ENCODE measurements around the gene FOXP1. TPM values are rescaled to one million over a fixed set of nuclear protein-coding genes. Genes with fewer than 3 reads are reported as not detected.

FOXP1 gene
- total RNA-seq, 4 donors from 2014 or later, result 49.8 to 157 (median 71.9) TPM

- Histone ChIP-seq H3K9me3 (no peaks in the 10 kb centered on the region), H3K36me3 (no peaks in the 10 kb centered on the region), H3K4me3 (no peak overlapping the region), H3K4me1 (peaks cover 7% of the 10 kb centered on the region), H3K27ac (no peak overlapping the region), H3K27me3 (no peaks in the 10 kb centered on the region)
- no peak for DNase-seq (ENCODE audit: low spot score in 2 of 2)
- WGBS, result 78% methylated on average over 2 of the region's 2 CpGs
- TF ChIP-seq CTCF (IDR thresholded peaks at IDR 0.05) (no peak), POLR2AphosphoS5 (IDR thresholded peaks at IDR 0.05) (no peak), POLR2A (IDR thresholded peaks at IDR 0.05) (no peak), EP300 (IDR thresholded peaks at IDR 0.05) (no peak)
Observed at GRCh38 chr3:71402911-71403310, 180.6 kb downstream of the FOXP1 start.

GRCh38 chr3:71402280-71402679, 181.2 kb downstream of the FOXP1 start:
- Histone ChIP-seq H3K9me3 (no peaks in the 10 kb centered on the region), H3K4me1 (peaks cover 11% of the 10 kb centered on the region), H3K36me3 (no peaks in the 10 kb centered on the region), H3K27ac (no peak overlapping the region), H3K27me3 (no peaks in the 10 kb centered on the region), H3K4me3 (no peak overlapping the region)
- no peak for DNase-seq (ENCODE audit: low spot score in 2 of 2)
- no peak for TF ChIP-seq POLR2AphosphoS5 (IDR thresholded peaks at IDR 0.05)
- TF ChIP-seq POLR2A (IDR thresholded peaks at IDR 0.05), result no peak
- no peak for TF ChIP-seq EP300 (IDR thresholded peaks at IDR 0.05)
- TF ChIP-seq CTCF (IDR thresholded peaks at IDR 0.05), result no peak
- WGBS, result 98% methylated on average over 4 of the region's 4 CpGs

GRCh38 chr3:71401695-71402231, 181.8 kb downstream of the FOXP1 start:
- WGBS, result 87% methylated on average over 12 of the region's 12 CpGs
- no peaks in the 10 kb centered on the region for H3K36me3 ChIP-seq
- peaks cover 14% of the 10 kb centered on the region for H3K4me1 ChIP-seq
- H3K9me3 ChIP-seq, result no peaks in the 10 kb centered on the region
- no peak overlapping the region for H3K4me3 ChIP-seq
- H3K27me3 ChIP-seq, result no peaks in the 10 kb centered on the region
- no peak for DNase-seq (ENCODE audit: low spot score in 2 of 2)
- no peak overlapping the region for H3K27ac ChIP-seq
- TF ChIP-seq POLR2A (IDR thresholded peaks at IDR 0.05) (no peak), CTCF (IDR thresholded peaks at IDR 0.05) (no peak), EP300 (IDR thresholded peaks at IDR 0.05) (no peak), POLR2AphosphoS5 (IDR thresholded peaks at IDR 0.05) (no peak)

- no peak overlapping the region for H3K4me3 ChIP-seq
- H3K27me3 ChIP-seq, result no peaks in the 10 kb centered on the region
- DNase-seq (ENCODE audit: low spot score in 2 of 2), result no peak
- no peaks in the 10 kb centered on the region for H3K9me3 ChIP-seq
- H3K4me1 ChIP-seq, result peaks cover 14% of the 10 kb centered on the region
- WGBS, result 83% methylated on average over 6 of the region's 6 CpGs
- H3K27ac ChIP-seq, result no peak overlapping the region
- H3K36me3 ChIP-seq, result no peaks in the 10 kb centered on the region
- no peak for TF ChIP-seq EP300 (IDR thresholded peaks at IDR 0.05)
- TF ChIP-seq CTCF (IDR thresholded peaks at IDR 0.05), result no peak
- TF ChIP-seq POLR2AphosphoS5 (IDR thresholded peaks at IDR 0.05), result no peak
- no peak for TF ChIP-seq POLR2A (IDR thresholded peaks at IDR 0.05)
Observed at GRCh38 chr3:71400986-71401451, 182.5 kb downstream of the FOXP1 start.

- Histone ChIP-seq H3K4me3 (no peak overlapping the region), H3K27ac (no peak overlapping the region), H3K27me3 (no peaks in the 10 kb centered on the region), H3K36me3 (no peaks in the 10 kb centered on the region), H3K4me1 (peaks cover 14% of the 10 kb centered on the region), H3K9me3 (no peaks in the 10 kb centered on the region)
- 86% methylated on average over 3 of the region's 3 CpGs for WGBS
- no peak for DNase-seq (ENCODE audit: low spot score in 2 of 2)
- TF ChIP-seq CTCF (IDR thresholded peaks at IDR 0.05), result no peak
- no peak for TF ChIP-seq POLR2A (IDR thresholded peaks at IDR 0.05)
- no peak for TF ChIP-seq EP300 (IDR thresholded peaks at IDR 0.05)
Observed at GRCh38 chr3:71399478-71399877, 184.1 kb downstream of the FOXP1 start.
